DMS 273 (cell line): ENCODE measurements around the gene DNAJC5.

Experiments used
- DNase-seq: peaks from one replicate; lab custom pipeline; 2025; ENCODE audit not compliant: unreplicated experiment; lab: John Stamatoyannopoulos, UW

Gene DNAJC5

GRCh38 chr20:63939061-63939935 is 44.4 kb downstream of the DNAJC5 start:
- DNase-seq, result no peak

GRCh38 chr20:63940071-63940471 is 45.1 kb downstream of the DNAJC5 start:
- no peak for DNase-seq

- DNase-seq, result no peak
These were observed 45.7 kb downstream of the DNAJC5 start for GRCh38 chr20:63940472-63941266.

GRCh38 chr20:63941282-63942081 is 46.6 kb downstream of the DNAJC5 start:
- DNase-seq, result no peak

- DNase-seq, result peak; percentile 54
These were observed 47.5 kb downstream of the DNAJC5 start for GRCh38 chr20:63942250-63942951.

GRCh38 chr20:63942969-63943807 is 48.3 kb downstream of the DNAJC5 start:
- DNase-seq, result peak; percentile 96

- no peak for DNase-seq
These were observed 48.8 kb downstream of the DNAJC5 start for GRCh38 chr20:63943808-63944077.

- DNase-seq, result no peak
These were observed 49.4 kb downstream of the DNAJC5 start for GRCh38 chr20:63944078-63944941.

GRCh38 chr20:63945031-63945658 is 50.2 kb downstream of the DNAJC5 start:
- no peak for DNase-seq

- DNase-seq, result no peak
These were observed 51.3 kb downstream of the DNAJC5 start for GRCh38 chr20:63945921-63946920.

GRCh38 chr20:63946986-63947637 is 52.2 kb downstream of the DNAJC5 start:
- DNase-seq, result no peak

GRCh38 chr20:63947638-63948456 is 52.9 kb downstream of the DNAJC5 start:
- no peak for DNase-seq

GRCh38 chr20:63950701-63951397 is 55.9 kb downstream of the DNAJC5 start:
- DNase-seq, result no peak

GRCh38 chr20:63951398-63952209 is 56.7 kb downstream of the DNAJC5 start:
- no peak for DNase-seq

- no peak for DNase-seq
These were observed 57.2 kb downstream of the DNAJC5 start for GRCh38 chr20:63952210-63952535.
